22Rv1 (cell line): Measurements from ENCODE around the gene LARP1.

Source experiments
- ZFX ChIP-seq: fragments of 450-650 bp; IDR thresholded peaks from 2 replicates; pipeline ENCODE4 v1.6.1; 2017; ENCODE audit warnings: antibody characterized with exemption, borderline replicate concordance
- TF ChIP-seq, protein P1 (sequence below): fragments of 450-650 bp; IDR thresholded peaks from 2 replicates; pipeline ENCODE4 v1.5.1; 2017; ENCODE audit warnings: mild to moderate bottlenecking

DNA sequence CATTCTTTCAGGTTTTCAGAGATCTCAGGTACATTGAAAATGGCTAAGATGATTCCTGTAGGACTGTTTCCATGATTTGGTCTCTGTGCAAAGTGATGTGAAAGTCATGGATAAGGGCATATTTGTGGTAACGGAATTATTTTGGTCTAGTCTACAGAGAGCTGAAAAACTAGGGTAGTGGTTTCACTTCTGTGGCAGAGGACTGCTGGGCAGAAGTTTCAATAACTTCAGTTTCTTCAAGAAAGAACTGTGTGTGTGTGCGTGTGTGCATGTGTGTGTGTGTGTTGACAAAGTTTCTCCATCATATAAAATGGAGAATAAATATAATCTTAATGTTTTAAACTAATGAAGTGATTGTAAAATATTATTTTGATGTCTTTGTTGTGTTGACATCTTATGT lies 107.6 kb downstream of the LARP1 start:
- TF ChIP-seq, protein P1, sequence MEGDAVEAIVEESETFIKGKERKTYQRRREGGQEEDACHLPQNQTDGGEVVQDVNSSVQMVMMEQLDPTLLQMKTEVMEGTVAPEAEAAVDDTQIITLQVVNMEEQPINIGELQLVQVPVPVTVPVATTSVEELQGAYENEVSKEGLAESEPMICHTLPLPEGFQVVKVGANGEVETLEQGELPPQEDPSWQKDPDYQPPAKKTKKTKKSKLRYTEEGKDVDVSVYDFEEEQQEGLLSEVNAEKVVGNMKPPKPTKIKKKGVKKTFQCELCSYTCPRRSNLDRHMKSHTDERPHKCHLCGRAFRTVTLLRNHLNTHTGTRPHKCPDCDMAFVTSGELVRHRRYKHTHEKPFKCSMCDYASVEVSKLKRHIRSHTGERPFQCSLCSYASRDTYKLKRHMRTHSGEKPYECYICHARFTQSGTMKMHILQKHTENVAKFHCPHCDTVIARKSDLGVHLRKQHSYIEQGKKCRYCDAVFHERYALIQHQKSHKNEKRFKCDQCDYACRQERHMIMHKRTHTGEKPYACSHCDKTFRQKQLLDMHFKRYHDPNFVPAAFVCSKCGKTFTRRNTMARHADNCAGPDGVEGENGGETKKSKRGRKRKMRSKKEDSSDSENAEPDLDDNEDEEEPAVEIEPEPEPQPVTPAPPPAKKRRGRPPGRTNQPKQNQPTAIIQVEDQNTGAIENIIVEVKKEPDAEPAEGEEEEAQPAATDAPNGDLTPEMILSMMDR, result no peak
- TF ChIP-seq ZFX, result no peak
